Measurements from ENCODE around the gene GRAMD4. TPM values are rescaled to one million over a fixed set of nuclear protein-coding genes. Genes with fewer than 3 reads are reported as not detected.

Gene GRAMD4, protein sequence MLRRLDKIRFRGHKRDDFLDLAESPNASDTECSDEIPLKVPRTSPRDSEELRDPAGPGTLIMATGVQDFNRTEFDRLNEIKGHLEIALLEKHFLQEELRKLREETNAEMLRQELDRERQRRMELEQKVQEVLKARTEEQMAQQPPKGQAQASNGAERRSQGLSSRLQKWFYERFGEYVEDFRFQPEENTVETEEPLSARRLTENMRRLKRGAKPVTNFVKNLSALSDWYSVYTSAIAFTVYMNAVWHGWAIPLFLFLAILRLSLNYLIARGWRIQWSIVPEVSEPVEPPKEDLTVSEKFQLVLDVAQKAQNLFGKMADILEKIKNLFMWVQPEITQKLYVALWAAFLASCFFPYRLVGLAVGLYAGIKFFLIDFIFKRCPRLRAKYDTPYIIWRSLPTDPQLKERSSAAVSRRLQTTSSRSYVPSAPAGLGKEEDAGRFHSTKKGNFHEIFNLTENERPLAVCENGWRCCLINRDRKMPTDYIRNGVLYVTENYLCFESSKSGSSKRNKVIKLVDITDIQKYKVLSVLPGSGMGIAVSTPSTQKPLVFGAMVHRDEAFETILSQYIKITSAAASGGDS
- polyA plus RNA-seq (ENCODE audit: insufficient read length) = 13.7 TPM

DNA sequence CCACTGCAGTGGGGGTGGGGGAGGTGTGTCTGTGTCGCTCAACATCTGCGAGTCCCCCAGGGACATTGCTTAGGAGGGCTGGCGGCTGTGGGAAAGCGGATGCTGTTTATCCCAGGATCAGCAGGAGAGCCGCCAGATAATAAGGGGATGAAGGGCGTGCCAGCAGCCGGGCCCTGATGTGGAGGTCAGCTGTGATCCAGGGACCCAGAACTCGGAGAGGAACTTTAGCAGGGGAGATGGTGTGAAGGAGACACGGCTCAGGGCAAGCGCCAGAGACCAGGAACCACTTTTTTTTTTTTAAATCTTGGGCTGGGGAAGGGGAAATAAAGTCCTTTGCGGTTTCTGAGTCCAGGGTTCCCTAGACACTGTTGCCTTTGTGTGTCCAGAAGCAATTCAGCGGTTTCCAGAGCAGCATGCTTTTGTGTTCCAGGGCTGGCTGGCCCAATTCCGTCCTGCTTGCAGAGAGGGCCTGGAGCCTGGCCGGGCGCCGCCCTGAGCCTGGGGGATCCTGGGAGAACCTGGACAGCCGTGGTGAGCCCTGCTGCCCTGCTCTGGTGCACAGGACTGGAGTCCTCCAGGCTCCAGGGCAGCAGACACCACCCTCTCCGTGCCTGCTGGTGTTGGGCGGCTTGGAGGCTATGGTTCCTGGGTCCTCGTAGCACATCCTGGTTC is at the start of gene GRAMD4:
TSS of gene GRAMD4 (plus strand) at position 557 of the 672 bp plus-strand sequence. CDS start 6,414 bp downstream, outside the sequence.
- no peak for DNase-seq (ENCODE audit: low read depth)

DNA sequence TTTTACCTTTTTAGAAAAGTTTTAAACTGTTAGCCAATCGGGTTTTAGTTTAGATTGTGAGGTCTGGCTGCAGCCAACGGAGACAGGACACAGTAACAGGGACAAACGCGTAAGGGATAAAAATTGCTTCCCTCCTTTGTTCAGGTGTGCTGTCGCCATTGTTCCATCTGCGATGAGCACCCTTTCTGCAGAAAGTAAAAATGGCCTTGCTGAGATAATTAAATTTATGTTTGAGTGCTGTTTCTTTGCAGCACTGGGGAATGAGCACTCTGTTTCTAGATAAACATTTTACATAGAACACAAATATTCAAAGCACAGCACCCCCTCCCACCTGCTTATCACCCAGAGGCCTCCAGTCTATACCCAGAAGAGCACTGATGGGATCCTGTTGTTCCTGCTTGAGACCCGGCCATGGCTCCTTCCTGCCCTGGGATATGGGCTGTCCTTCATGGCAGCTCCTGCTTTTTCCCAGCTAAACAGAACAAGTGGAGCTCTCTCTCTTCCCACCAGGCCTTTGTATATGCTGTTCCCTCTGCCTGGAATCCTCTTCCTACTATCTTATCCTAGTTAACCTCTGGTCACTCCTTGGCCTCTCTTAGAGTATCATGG is 48.4 kb upstream of the GRAMD4 start:
- no peak for DNase-seq (ENCODE audit: low read depth)

DNA sequence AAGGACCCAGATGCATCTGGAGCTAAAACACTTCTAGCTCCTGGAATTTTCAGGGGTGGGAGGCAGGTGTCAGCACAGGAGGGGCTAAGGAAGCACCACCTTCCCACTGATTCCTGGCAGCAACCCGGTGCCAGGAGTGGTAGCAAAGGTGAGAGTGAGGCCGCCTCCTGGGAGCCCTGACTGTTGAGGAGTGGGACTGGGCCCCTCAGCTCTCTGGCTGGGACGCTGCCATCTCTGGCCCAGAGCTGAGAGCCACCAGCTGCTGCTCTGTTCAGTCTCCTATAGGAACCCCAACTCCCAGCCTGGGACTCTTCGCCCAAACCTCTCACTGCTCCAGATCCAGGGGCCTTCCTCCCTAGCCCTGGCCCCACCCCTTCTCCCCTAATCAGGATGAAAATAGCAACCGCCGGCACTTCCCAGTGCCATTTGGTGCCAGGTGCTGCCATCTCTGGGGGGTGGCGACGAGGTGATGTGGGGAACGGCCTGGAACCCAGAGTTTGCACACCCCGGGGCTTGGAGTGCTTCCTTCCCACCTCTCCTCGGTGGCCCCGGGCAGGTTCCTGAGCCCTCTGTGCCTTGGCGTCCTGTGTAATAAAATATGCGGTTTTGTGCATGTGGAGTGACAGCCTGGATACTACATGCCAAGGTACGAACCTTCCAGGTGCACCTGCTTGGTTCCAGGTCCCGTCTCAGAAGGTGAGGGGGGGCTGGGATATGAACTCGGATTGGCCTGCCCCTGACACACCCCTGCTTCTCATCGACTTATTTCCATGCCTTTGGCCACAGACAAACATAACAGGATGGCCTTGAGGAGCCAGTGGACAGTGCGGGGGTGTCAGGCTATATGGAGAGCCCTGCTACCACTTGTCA is 47.0 kb upstream of the GRAMD4 start:
- no peak for DNase-seq (ENCODE audit: low read depth)

DNA sequence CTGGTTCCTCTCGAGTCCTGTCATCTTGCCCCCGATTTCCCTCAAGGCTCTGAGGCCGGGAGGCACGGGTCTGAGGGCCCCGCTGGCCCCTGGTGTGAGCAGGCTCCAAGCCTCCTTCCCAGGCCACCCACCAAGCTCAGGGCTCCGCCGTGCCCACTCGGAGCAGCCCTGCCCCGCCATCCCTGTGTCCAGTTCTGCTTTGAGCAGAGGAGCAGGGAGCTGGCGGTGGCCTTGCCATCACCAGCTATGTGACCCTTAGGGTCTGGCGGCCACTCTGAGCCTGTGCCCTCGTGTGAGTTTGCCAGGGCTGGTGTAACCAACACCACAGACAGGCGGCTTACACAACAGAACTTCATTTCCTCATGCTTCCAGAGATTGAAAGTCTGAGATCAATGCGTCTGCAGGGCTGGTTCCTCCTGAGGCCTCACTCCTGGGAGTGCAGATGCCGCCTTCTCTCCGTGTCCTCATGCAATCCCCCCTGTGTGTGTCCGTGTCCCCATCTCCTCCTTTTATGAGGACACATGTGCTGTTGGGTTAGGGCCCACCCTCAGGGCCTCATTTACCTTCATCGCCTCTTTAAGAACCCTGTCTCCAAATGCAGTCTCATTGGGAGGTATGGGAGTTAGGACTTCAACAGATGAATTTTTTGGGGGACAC is 46.3 kb upstream of the GRAMD4 start:
- DNase-seq (ENCODE audit: low read depth) = no peak

DNA sequence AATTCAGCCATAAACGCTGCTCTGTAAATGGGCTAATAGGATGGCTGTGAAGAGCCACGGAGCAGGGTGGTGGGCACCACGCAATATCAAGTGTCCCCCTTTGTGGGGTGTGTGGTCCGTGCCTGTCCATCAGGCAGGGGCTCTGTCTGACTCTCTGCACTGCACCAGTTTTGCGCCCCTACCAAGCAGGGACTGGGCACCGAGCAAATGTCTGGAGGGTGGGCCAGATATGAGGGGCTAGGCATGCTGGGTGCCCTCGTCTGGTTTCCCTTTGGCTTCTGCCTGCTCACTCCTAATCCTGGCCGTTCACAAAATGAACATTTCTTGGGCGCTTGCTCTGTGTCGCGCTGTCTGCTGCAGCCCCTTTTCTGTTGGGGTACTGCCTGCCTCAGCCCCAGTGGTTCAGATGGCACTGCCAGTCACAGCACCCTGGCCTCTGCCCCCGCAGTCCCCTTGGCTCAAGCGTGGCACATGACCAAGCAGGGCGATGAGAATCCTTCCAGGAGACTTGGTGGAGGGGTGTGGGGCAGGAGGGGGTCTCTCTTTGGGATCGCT is 45.7 kb upstream of the GRAMD4 start:
- no peak for DNase-seq (ENCODE audit: low read depth)

DNA sequence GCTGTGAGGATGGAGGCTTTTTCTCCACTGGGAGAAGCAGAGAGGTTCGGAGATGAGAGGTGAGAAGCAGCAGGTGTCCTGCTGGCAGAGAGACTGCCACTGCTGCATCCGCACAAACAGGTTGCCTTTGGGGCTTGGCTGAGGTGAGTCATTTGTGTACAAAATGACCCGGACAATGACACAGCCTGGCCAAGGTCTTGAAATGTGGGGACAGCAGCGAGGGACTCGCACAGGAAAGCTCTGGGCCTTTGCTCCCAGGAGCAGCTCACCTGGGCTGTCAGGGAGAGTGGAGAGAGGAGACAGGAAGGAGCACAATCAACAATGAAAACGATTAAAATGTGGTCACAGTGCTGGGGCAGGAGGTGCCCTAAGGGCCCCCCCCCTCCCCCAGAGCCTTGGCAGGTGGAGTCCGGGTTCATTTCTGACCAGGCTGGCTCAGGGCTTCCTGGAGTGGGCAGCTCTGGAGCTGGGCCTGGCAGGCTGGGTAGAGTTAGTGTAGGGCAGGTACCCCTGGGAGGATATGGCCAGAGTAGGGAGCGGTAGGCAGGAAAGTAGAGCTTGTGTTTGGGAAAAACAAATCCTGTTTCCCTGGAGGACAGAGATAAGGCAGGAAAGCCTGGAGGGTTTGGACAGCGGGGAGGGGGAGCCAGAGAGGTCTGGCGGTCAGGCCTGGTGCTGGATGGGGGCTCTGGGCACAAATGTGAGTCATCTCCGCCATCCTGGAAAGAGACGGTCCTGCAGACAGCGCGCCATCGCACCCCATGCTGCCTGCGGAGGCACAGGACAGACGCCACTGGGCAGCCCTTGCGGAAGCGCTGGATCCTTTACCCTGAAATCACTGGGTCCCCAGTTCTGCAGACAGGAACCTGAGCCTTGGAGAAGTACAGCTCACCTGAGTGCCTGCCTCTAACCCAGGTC is 44.9 kb upstream of the GRAMD4 start:
- no peak for DNase-seq (ENCODE audit: low read depth)

DNA sequence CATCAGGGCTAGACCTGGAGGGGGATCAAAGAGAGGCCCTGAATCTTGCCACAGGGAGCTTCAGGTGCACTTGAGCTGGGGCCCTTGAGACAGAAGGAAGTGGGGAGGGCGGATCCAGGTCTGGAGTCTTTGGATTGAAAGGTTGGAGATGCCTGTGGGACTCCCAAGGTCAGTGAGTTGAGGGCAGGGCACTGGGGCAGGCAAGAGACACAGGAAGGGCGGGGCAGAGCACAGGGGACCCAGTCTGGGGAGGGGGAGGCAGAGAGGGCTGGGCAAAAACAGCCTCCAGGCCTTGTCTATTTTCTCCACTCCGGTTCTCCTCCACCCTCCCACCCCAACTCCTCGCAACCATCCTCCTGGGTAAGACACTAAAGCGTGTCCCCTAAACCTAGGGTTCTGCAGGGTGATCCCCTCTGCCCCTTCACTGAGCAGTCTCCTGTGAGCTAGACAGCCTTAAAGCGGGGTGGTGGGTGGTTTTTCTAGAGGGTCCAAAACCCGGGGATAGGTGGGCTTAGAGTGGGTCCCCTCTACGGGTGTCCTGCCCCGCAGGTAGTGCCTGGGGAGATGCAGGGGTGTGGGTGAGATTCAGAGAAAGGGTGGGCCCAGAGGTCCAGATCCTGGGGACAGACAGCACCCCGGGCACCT is 44.2 kb upstream of the GRAMD4 start:
- no peak for DNase-seq (ENCODE audit: low read depth)

DNA sequence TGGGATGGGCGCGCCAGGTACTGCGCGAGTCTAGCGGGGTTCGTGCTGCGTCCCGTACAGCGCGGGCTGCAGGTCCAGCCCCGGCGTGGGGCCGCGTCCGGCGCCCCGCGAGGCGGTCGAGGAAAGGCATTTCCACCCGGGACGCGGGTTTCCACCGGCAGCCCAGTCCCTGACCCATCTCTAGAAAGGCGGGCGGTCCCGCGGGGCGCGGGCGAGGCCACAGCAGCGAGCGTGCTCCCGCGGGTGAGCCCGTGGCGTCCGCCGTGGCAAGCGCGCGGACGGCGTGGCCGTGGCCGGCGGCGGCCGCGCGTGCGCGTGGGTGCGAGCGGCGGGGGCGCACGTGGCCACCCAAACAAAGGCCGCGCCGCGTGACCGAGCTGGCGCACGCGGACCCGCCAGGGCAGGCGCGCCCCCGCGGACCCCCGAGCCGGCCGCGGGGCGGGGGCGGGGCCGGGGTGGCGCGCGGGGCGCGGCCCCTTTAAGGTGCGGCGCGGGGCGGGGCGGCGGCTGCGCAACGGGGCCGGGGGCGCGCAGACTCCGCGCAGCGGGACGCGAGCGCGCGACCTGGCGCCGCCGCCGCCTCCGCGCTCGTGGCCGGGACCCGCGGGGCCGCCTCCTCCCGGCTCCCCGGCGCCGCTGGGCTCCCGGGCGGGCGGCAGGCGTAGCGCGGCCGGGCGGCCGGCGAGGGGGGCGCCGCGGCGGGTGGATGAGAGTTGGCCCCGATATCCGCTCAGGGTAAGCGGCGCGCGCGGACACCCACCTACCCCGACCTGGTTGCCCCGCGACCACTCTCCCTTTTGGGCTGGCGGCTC is 43.4 kb upstream of the GRAMD4 start:
- DNase-seq (ENCODE audit: low read depth) = no peak

DNA sequence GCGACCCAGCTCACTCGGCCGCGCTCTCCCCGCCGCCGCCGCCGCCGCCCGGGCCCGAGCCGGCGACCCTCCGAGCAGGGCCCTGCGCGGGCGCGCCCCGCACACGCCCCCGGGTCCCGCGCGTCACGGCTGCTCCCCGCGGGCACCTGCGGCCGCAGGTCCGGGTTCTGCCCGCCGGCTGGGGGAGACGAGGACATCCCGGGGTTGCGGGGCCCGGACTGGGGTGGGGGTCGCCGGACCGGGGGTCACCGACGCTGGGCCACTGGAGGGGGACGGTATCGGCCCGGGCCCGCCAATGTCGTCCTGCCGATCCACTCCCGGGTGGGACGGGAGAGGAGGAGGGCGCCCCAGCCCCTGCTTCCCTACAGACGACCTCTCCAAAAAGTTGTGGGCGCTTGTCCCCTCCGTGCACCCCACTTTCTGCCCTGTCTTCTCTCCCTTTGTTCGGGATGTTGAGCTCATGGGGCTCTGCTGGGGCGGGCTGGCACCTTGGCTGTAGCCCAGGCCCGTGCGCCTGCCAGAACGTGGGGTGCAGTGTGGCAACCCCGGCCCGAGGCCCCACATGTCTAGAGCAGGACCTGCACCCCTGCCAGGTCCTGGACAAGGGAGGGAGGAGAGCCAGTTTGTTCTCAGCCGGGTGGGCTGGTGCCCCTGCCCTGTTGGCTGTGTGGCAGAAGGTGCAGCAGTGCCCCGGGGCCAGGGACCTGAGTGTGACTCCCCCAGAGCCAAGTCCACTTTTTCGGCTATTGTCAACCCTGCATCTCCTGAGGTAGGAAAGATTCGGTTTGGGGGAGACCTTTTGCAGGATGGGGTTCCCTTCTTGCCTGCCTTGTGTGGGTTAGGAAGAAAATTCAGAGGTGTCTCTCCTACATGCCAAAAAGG is 42.6 kb upstream of the GRAMD4 start:
- no peak for DNase-seq (ENCODE audit: low read depth)

DNA sequence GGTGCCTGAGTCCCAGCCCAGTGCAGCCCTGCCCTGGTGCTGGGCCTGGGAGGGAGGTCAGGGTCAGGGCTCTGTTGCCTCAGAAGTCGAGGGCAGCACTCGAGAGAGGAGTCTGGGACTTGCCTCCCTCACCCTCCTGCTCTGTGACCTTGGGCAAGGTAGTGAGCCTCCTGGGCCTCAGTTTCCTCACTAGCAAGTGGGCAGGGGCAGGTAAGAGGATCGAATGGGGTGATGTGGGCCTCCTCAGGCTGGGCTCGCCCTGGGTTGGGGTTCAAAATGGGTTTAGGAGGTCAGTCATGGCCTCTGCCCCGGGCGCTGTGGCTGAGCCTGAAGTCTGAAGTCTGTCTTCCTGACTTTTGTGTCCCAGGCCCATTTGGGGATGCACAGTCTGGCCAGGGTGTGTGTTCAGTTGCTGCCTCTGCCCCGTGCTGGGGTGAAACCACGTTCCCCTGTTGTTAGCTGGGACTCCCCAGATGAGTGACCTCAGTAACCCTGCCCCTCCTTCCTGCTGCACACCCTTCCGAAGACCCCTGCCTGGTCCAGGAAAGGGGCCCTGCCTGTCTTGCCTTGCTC is 41.8 kb upstream of the GRAMD4 start:
- DNase-seq (ENCODE audit: low read depth) = no peak

DNA sequence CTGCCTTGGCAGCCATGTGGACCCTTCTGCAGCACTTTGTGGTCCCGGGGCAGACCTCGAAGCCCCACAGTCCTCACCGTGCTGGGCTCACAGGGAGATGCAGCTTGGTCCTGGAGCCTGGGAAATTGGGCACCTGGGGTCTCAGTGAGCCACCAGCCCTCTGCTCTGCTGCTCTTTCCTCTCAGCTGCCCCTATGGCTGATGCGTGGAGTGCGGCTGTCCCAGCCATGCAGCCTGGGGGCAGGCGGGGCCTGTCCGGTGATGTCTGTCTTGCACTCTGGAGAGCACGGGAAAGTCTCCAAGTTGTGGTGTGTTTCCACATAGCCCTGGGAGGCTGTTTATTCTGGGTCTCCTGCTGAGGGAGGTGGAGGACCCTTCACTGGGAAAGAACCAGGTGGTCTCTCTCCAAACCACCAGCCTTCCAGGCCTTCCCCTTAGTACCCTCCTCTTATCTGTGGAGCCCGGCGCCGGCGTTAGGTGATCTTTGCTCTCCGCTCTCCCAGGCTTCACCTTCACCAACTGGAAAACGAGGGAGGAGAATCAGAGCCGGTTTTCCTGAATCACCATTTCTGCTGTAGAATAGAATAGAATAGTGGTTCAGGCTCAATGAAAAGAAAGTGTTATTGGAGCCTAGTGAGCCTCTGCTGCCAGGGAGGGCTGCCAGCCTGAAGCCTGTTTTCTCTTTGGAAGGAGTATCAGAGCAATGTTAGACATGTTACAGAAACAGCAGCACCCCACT is 41.2 kb upstream of the GRAMD4 start:
- no peak for DNase-seq (ENCODE audit: low read depth)

DNA sequence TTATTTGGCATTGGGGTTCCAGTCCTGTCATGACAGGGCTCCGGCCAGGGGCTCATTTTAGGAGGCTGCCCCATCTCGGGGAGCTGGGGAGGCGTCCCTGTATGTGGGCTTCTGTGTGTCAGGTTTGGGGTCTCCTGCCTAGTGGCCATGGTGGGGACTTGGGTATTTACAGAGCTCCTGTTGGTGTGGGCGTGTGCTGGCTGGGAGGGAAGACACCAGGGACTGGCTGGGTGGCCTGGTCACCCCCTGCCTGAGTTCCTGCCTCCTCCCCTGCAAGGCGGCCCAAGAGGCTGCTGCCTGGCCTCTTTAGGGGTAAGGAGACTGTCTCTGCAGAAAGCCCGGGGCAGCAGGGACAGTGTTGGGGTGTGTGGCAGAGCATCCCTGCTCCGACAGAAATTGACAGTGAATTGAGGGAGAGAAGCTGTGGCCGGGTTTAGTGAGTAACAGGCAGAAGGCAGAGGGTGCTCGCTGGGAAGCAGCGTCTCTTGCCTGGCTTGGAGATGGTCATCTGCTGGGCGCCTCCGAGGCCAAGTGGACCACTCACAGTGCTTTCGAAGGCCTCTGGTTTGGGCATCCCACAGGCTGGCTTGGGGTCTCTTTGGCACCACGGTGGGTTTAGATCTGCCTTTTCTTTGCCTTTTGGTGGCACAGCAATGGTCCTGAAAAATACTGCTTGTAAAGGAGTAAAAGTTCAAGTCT is 40.3 kb upstream of the GRAMD4 start:
- DNase-seq (ENCODE audit: low read depth) = no peak

DNA sequence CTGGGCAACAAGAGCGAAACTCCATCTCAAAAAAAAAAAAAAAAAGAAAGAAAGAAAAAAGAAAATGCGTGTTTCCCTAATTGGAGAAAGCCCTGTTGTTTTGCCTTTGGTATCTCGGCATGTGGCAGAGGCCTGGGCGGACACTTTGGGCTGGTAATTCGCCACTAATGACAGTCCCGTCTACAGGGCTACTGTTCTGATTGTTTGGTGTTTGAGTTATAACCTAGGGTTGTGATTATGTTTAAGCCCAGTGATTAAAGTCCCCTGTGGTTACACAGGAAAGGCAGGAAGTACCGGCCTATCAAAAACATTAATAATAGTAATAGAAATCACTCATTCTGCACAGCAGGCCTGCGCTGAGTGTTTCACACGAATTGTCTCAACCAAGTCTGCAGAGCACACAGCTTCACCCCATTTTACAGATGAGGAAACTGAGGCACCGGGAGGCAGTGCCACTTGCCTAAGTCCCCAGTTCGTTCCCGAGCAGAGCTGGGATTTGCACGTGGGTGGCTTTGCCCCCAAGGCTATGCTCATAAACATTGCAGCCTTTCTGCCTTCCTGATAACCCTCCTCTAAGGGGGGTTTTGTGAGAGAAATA is 39.1 kb upstream of the GRAMD4 start:
- no peak for DNase-seq (ENCODE audit: low read depth)

DNA sequence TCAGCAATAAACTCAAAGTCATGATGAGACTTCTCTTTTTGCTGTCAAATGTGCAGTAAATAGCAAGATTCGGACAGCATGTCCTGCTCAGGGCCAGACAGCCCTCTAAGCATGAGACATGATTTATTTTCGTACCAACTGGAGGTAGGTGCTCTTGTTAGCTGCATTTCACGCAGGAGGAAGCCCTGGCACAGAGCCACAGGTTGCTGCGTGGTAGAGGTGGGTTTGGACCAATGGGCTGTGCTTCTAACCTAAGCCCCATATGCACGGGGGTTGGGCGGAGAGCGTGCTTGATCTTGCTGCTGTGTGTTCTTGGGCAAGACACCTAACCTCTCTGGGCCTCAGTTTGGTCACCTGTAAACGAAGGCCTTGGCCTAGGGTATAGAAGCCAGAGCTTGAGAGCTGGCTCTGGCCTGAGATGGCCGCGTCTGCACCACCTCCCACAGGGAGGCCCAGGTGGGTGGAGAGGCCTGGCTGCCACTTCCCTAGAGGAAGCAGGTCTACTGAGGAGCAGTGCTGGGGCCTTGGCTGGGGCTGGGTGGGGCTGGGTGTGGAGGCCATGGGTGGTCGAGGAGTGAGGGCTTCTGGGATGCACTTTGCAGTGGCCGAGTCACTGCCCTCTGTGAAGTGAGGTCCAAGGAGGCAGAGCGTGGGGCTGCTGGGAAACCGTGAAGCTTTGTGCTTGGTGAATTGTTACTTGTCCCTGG is 38.5 kb upstream of the GRAMD4 start:
- DNase-seq (ENCODE audit: low read depth) = no peak
